ENCODE results near the gene ZNF536.
"Not testable (repeated sequence)": the region's sequence is repeated elsewhere in the genome, so short reads cannot be mapped to it uniquely, and the experiment has no call there.

Gene ZNF536

DNA sequence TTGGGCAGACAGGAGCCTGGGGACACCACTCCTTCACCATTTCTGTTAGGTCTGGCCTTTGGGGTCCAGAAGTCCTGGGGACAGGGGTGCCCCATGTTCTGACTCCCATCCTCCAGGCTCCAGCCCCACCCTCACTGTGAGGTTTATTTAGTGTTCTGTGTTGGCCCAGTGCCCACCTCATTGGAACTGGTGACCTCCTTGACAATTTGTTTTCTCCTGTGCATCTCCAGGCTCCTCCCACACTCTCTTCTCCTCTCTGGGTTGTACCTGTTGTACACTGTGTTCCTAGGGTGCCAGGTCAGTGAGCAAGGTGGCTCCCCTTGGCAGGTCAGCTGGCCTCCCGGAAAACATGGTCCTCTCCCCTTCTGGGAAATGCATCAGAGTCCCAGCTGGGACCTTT, 110.8 kb downstream of the ZNF536 start:
- TF ChIP-seq, protein P1, sequence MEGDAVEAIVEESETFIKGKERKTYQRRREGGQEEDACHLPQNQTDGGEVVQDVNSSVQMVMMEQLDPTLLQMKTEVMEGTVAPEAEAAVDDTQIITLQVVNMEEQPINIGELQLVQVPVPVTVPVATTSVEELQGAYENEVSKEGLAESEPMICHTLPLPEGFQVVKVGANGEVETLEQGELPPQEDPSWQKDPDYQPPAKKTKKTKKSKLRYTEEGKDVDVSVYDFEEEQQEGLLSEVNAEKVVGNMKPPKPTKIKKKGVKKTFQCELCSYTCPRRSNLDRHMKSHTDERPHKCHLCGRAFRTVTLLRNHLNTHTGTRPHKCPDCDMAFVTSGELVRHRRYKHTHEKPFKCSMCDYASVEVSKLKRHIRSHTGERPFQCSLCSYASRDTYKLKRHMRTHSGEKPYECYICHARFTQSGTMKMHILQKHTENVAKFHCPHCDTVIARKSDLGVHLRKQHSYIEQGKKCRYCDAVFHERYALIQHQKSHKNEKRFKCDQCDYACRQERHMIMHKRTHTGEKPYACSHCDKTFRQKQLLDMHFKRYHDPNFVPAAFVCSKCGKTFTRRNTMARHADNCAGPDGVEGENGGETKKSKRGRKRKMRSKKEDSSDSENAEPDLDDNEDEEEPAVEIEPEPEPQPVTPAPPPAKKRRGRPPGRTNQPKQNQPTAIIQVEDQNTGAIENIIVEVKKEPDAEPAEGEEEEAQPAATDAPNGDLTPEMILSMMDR (IDR thresholded peaks at IDR 0.05; ENCODE audit: low read depth, low read length, missing control alignments), result no peak
- H3K4me3 ChIP-seq (ENCODE audit: low read depth, low read length), result no peak overlapping the region
- DNase-seq (ENCODE audit: low read depth), result no peak

DNA sequence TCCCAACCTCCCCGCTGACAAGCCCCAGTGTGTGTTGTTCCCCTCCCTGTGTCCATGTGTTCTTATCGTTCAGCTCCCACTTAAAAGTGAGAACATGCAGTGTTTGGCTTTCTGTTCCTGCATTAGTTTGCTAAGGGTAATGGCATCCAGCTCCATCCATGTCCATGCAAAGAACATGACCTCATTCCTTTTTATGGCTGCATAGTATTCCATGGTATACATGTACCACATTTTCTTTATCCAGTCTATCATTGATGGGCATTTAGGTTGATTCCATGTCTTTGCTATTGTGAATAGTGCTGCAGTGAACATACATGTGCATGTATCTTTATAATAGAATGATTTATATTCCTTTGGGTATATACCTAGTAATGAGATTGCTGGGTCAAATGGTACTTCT, 114.1 kb downstream of the ZNF536 start:
- DNase-seq (ENCODE audit: low read depth); H3K4me3 ChIP-seq (ENCODE audit: low read depth, low read length): not testable (repeated sequence)

DNA sequence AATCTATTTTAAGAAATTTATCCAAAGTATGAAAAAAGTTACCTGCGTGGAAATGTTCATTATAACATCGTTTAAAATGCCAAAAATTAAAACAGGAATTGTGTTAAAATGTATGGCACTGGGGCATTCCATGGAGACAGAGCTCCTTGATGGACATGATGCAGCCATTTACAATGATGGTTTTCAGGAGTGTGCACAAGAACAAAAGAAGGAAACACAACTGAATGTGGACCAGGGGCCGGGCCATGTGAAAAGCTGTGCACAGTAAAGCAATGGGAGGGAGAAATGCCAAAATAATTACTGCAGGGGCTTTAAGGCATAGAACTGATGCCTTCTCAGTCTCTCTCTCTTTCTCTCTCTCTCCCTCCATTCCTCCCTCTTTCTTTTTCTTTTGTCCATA, 115.0 kb downstream of the ZNF536 start:
- no peak overlapping the region for H3K4me3 ChIP-seq (ENCODE audit: low read depth, low read length)
- no peak for DNase-seq (ENCODE audit: low read depth)
- TF ChIP-seq, protein P1 (IDR thresholded peaks at IDR 0.05; ENCODE audit: low read depth, low read length, missing control alignments), result no peak

DNA sequence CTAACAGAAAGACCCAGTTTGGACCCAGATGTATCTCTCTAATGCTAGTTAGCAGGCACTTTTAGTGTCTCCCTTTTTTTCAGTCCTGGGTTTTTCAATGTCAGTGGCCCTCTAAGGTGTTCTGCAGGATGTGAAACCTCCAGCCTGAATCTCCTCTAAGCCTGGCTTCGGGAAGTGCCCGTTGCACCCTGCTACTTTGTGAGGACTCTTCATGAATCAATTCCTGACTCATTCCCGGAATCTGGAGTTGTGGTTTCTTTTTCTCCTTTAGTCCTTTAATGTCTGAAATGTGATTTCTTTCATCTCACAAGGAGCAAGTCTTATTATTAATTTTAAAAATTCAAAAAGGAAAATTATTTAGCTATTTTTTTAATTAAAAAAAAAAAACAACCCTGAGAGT, 116.0 kb downstream of the ZNF536 start:
- H3K4me3 ChIP-seq (ENCODE audit: low read depth, low read length), result no peak overlapping the region
- TF ChIP-seq, protein P1 (IDR thresholded peaks at IDR 0.05; ENCODE audit: low read depth, low read length, missing control alignments), result no peak
- no peak for DNase-seq (ENCODE audit: low read depth)

DNA sequence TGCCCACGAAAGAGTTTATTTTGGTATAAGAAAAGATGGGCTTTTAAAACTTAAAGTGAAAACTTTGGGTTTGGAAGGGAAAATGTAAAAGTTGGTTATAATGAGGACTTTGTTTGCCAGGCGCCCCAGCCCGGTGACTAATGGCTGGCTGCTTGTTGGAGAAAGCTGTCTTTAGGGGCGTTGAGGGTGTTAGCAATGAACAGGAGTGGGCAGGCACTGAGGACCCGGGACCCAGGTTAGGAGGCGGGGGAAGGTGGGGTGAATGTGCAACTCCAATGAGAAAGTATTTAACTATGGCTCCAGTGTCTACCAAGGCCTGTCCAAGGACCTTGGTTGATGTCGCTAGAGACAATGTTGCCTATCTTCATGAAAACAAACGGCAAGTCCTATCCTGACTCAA, 118.6 kb downstream of the ZNF536 start:
- no peak for DNase-seq (ENCODE audit: low read depth)
- H3K4me3 ChIP-seq (ENCODE audit: low read depth, low read length), result no peak overlapping the region
- TF ChIP-seq, protein P1 (IDR thresholded peaks at IDR 0.05; ENCODE audit: low read depth, low read length, missing control alignments), result no peak

GRCh38 chr19:30492586-30493270, 120.5 kb downstream of the ZNF536 start:
- DNase-seq (ENCODE audit: low read depth), result no peak
- no peak overlapping the region for H3K4me3 ChIP-seq (ENCODE audit: low read depth, low read length)

DNA sequence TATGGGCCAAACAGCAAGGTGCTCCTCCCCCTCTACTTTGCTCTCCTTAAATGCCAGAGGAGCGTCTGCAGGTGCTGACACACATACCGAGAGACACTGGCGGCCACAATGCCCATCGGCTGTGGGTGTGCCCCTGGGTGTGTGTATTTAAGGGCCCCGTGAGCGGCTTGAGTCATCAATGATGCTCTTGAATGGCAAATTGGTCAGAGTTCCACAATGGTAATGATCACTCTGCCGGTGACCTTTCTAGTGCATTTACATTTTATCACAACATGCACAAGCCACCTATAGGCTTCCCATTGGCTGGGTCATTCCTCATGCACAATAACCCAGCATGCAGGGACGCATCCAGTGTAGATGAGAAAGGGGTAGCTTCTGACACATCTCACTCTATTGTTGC, 124.8 kb downstream of the ZNF536 start:
- DNase-seq (ENCODE audit: low read depth), result no peak
- no peak overlapping the region for H3K4me3 ChIP-seq (ENCODE audit: low read depth, low read length)
- TF ChIP-seq, protein P1 (IDR thresholded peaks at IDR 0.05; ENCODE audit: low read depth, low read length, missing control alignments), result no peak

More at GRCh38 chr19:30492586-30493270, 120.5 kb downstream of the ZNF536 start:
- TF ChIP-seq, protein P1 (IDR thresholded peaks at IDR 0.05; ENCODE audit: low read depth, low read length, missing control alignments), result no peak

DNA sequence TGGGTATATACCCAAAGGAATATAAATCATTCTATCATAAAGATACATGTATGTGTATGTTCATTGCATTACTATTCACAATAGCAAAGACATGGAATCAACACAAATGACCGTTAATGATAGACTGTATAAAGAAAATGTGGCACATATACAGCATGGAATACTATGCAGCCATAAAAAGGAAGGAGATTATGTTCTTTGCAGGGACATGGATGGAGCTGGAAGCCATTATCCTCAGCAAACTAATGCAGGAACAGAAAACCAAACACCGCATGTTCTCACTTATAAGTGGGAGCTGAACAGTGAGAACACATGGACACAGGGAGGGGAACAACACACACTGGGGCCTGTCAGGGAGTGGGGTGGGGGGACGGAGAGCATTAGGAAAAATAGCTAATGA, 125.9 kb downstream of the ZNF536 start:
- not testable (repeated sequence) for DNase-seq (ENCODE audit: low read depth)

More for the DNA sequence above, 125.9 kb downstream of the ZNF536 start:
- H3K4me3 ChIP-seq (ENCODE audit: low read depth, low read length), result not testable (repeated sequence)

Data from GM12864 (cell line).